NCI-H2196 (cell line): ENCODE measurements around the gene BRICD5.

Experiments used
- DNase-seq: peaks from one replicate; lab custom pipeline; 2025; ENCODE audit not compliant: unreplicated experiment; lab: John Stamatoyannopoulos, UW

Gene BRICD5

GRCh38 chr16:2199621-2200139, 11.0 kb downstream of the BRICD5 start:
- no peak for DNase-seq

GRCh38 chr16:2199095-2199494, 11.6 kb downstream of the BRICD5 start:
- no peak for DNase-seq

GRCh38 chr16:2198283-2198682, 12.4 kb downstream of the BRICD5 start:
- no peak for DNase-seq

- DNase-seq, result no peak
These were observed 12.9 kb downstream of the BRICD5 start for GRCh38 chr16:2197765-2198164.

GRCh38 chr16:2196981-2197511, 13.6 kb downstream of the BRICD5 start:
- no peak for DNase-seq

GRCh38 chr16:2196162-2196980, 14.3 kb downstream of the BRICD5 start, which contains the start of gene CASKIN1:
Gene CASKIN1 (minus strand): TSS chr16:2196605. CDS start chr16:2196432, 173 bp downstream.
- peak; percentile 37 for DNase-seq

- no peak for DNase-seq
These were observed 15.1 kb downstream of the BRICD5 start for GRCh38 chr16:2195322-2196161.

GRCh38 chr16:2194852-2195321, 15.8 kb downstream of the BRICD5 start:
- peak; percentile 59 for DNase-seq

GRCh38 chr16:2194166-2194834, 16.4 kb downstream of the BRICD5 start:
- peak; percentile 11 for DNase-seq

- no peak for DNase-seq
These were observed 19.3 kb downstream of the BRICD5 start for GRCh38 chr16:2191446-2191706.

GRCh38 chr16:2190659-2191445, 19.8 kb downstream of the BRICD5 start:
- no peak for DNase-seq

GRCh38 chr16:2190002-2190658, 20.5 kb downstream of the BRICD5 start:
- no peak for DNase-seq

- no peak for DNase-seq
These were observed 21.3 kb downstream of the BRICD5 start for GRCh38 chr16:2189252-2189893.

GRCh38 chr16:2188395-2188794, 22.3 kb downstream of the BRICD5 start:
- no peak for DNase-seq

- no peak for DNase-seq
These were observed 23.5 kb downstream of the BRICD5 start for GRCh38 chr16:2187212-2187611.

- no peak for DNase-seq
These were observed 24.2 kb downstream of the BRICD5 start for GRCh38 chr16:2186505-2186904.

- no peak for DNase-seq
These were observed 24.6 kb downstream of the BRICD5 start for GRCh38 chr16:2186064-2186463.

GRCh38 chr16:2184962-2185361, 25.7 kb downstream of the BRICD5 start:
- DNase-seq, result no peak

GRCh38 chr16:2184346-2184745, 26.3 kb downstream of the BRICD5 start:
- DNase-seq, result no peak
